NT2/D1 (cell line): ENCODE data around the gene SHF.
"Not testable (repeated sequence)": the region's sequence is repeated elsewhere in the genome, so short reads cannot be mapped to it uniquely, and the experiment has no call there.

Experiments used
- DNase-seq: peaks from one replicate; pipeline ENCODE4 v3.0.0-alpha.2; 2011; ENCODE audit warnings: low read depth, low spot score
- H3K27me3 ChIP-seq: 2 replicates; pipeline ENCODE4 v1.6.0; 2011; ENCODE audit warnings: mild to moderate bottlenecking; ENCODE audit not compliant: insufficient read length, insufficient read depth
- H3K36me3 ChIP-seq: 2 replicates; pipeline ENCODE4 v1.6.1; 2011; ENCODE audit warnings: mild to moderate bottlenecking, low read length, mixed read lengths; ENCODE audit not compliant: insufficient read depth, insufficient read length
- H3K4me1 ChIP-seq: 2 replicates; pipeline ENCODE4 v1.5.1; 2011; ENCODE audit not compliant: insufficient read depth, insufficient read length
- H3K4me3 ChIP-seq: 2 replicates; pipeline ENCODE4 v1.5.1; 2011; ENCODE audit warnings: low read depth; ENCODE audit not compliant: insufficient read length
- H3K9ac ChIP-seq: 2 replicates; pipeline ENCODE4 v1.6.0; 2011; ENCODE audit warnings: low read depth; ENCODE audit not compliant: insufficient read length
- H3K9me3 ChIP-seq: 2 replicates; pipeline ENCODE4 v1.5.1; 2011; ENCODE audit warnings: mild to moderate bottlenecking, low read length; ENCODE audit not compliant: insufficient read depth
- SUZ12 ChIP-seq: IDR thresholded peaks from 2 replicates; pipeline ENCODE4 v1.6.1; 2011; ENCODE audit not compliant: insufficient read length, insufficient read depth; ENCODE audit errors: extremely low read depth
- YY1 ChIP-seq: IDR thresholded peaks from 2 replicates; pipeline ENCODE4 v1.6.1; 2011; ENCODE audit not compliant: insufficient read length, insufficient read depth
- ZNF274 ChIP-seq: IDR thresholded peaks from 2 replicates; pipeline ENCODE4 v1.6.1; 2011; ENCODE audit warnings: mild to moderate bottlenecking, low read depth, low read length

Gene SHF

DNA sequence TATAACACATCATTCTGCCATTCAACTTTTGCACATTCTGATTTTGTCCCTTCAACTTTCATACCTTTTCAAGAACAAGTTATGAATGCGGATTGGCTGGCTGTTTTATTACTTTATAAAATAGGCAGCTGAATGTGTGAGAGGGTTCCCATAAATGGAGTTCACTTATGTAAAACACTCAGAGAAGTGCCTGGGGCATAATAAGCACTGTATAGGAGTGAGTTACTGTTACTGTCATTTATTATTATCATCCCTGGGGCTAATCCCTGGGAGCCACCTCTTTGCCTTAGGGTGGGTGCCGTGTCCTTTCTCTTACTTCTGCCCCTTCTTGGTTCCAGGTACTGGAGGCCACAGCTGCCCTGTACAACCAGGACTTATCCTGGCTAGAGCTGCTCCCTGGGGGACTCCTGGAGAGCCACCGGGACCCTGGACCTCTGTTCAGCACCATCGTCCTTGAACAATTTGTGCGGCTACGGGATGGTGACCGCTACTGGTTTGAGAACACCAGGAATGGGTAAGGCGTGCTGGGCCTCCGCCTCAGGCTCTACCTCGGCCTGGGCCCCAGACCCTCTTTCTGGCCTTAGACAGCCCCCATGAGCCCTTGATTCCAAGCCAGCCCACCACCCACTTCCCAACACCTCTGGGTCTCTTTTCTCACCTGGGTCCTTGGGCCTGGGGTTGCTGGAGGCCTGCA lies 47.1 kb downstream of the SHF start:
- Histone ChIP-seq H3K9ac (no peak overlapping the region), H3K4me1 (no peaks in the 10 kb centered on the region), H3K9me3 (no peaks in the 10 kb centered on the region), H3K36me3 (peaks cover 11% of the 10 kb centered on the region), H3K27me3 (no peaks in the 10 kb centered on the region), H3K4me3 (no peak overlapping the region)
- TF ChIP-seq SUZ12 (no peak), YY1 (no peak), ZNF274 (no peak)
- no peak for DNase-seq

DNA sequence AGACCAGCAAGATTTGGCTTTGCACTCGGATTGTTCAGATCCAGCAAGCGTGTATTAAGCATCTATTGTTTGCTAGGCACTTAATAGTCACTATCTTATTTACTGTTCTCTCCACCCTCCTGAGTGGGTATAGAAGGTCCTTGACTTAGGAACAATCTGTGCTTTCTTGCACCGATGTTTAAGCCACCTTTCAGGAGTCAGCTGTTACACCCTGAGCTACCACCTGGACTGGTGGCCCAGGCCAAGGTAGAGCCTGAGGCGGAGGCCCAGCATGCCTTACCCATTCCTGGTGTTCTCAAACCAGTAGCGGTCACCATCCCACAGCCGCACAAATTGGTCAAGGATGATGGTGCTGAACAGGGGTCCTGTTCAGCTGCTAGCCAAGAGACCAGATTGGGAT lies 48.0 kb downstream of the SHF start:
- H3K4me3 ChIP-seq = no peak overlapping the region
- H3K27me3 ChIP-seq = no peaks in the 10 kb centered on the region
- no peak overlapping the region for H3K9ac ChIP-seq
- TF ChIP-seq ZNF274 (no peak), SUZ12 (no peak), YY1 (no peak)
- peaks cover under 1% of the 10 kb centered on the region for H3K4me1 ChIP-seq
- H3K9me3 ChIP-seq = no peaks in the 10 kb centered on the region
- H3K36me3 ChIP-seq = peaks cover 11% of the 10 kb centered on the region
- DNase-seq = no peak

DNA sequence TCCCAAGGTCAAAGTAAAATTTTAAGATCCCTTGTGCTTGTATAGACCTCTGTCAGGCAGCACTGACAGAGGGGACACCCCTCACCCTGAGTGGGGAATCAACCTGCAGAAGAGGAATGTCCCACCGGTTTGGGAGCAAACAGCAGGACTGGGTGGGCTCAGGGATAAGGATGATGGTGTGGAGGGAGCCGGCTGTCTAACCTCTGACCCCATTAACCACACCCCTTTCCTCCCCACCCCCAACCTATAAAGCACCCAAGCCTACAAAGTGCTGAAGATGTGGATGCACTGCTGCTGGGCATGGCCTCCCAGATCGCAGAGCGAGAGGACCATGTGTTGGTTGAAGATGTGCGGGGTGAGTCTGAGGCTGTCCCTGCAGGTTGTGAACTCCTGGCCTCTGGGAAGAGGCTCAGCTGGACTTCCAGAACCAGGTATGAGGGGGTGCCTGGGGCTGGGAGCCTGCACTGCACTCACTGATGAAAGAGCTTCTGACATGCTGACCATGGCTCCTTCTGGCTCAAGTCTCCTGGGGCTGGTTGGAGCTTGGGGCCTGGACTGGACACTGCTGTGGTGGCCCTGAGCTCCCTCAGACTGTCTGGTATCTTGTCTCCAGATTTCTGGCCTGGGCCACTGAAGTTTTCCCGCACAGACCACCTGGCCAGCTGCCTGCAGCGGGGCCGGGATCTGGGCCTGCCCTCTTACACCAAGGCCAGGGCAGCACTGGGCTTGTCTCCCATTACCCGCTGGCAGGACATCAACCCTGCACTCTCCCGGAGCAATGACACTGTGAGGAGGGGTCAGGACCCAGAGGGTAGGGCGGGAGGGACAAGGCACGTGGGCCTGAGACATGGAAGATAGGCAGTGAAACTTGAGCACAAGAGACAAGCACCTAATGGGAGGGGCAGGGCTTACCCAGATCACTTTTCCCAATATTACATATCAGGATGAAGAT lies 48.7 kb downstream of the SHF start:
- H3K9ac ChIP-seq = no peak overlapping the region
- TF ChIP-seq ZNF274 (no peak), SUZ12 (no peak), YY1 (no peak)
- H3K27me3 ChIP-seq = no peaks in the 10 kb centered on the region
- peaks cover 7% of the 10 kb centered on the region for H3K36me3 ChIP-seq
- peaks cover 3% of the 10 kb centered on the region for H3K4me1 ChIP-seq
- H3K4me3 ChIP-seq = no peak overlapping the region
- no peak for DNase-seq
- H3K9me3 ChIP-seq = no peaks in the 10 kb centered on the region

DNA sequence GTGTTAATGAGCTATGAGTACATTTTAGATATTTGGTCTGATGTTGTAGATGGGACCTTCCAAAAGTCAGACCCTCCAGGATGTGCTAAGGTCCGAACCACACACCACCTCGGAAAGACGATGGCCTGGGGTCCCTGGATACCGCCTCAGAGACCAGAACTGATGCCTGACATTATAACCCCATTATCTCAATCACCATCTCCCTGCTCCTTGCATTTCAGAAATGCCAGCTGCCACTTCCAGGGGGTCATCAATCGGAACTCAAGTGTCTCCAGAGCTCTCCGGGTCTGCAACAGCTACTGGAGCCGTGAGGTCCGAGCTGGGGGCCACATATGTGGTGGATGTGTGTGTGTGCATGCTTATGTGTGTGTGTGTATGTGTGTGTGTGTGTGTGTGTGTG lies 50.1 kb downstream of the SHF start:
- Histone ChIP-seq H3K9ac (no peak overlapping the region), H3K9me3 (no peaks in the 10 kb centered on the region), H3K36me3 (peaks cover 4% of the 10 kb centered on the region), H3K4me3 (no peak overlapping the region), H3K4me1 (peaks cover 3% of the 10 kb centered on the region), H3K27me3 (no peaks in the 10 kb centered on the region)
- no peak for DNase-seq
- TF ChIP-seq SUZ12 = no peak
- TF ChIP-seq ZNF274 = no peak
- no peak for TF ChIP-seq YY1

DNA sequence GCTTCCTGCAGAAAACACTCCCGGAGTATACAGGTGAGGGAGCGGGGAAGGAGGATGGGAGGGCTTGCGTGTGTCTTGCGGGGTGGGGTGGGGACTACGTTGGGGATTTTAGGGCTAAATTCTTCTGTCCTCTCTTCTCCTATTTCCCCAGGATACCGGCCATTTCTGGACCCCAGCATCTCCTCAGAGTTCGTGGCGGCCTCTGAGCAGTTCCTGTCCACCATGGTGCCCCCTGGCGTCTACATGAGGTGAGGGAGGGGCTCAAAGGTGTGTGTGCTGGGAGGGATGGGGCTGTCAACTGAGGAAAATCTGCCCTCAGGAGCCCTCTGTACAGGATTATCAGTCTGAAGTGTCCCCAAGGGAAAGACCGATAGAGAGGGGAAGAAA lies 51.4 kb downstream of the SHF start:
- Histone ChIP-seq H3K27me3 (peaks cover under 1% of the 10 kb centered on the region), H3K4me1 (peaks cover 3% of the 10 kb centered on the region), H3K4me3 (no peak overlapping the region), H3K9ac (no peak overlapping the region), H3K9me3 (no peaks in the 10 kb centered on the region), H3K36me3 (peaks cover 2% of the 10 kb centered on the region)
- no peak for TF ChIP-seq SUZ12
- TF ChIP-seq ZNF274 = no peak
- no peak for TF ChIP-seq YY1
- DNase-seq = no peak

DNA sequence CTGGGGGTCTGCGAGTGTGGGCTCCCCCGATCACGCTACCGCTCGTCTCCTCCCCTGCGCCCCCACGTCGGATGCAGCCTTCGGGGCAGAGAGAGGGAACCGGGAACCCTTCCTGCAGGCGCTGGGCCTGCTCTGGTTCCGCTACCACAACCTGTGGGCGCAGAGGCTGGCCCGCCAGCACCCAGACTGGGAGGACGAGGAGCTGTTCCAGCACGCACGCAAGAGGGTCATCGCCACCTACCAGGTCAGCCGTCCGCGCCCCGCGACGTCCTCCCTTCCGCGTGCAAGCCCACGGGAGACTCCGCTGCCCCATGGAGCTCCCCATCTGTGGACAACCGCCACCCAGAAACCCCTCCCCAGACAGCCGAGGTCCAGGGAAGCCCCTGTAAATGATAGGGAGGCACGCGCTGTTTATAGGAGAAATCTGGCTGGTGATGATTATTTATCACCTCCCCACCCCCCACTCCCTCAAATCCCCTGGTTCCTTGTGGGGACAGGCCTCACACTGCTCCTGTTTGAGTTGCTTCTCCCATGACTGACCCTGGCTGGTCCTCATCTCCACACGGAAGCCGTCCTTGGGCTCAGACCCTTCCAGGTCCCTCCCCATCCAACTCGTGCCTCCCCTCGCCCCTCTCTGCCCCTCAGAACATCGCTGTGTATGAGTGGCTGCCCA lies 51.9 kb downstream of the SHF start:
- not testable (repeated sequence) for H3K4me1 ChIP-seq, H3K27me3 ChIP-seq, H3K9ac ChIP-seq, H3K4me3 ChIP-seq, H3K36me3 ChIP-seq, DNase-seq, H3K9me3 ChIP-seq
